Fibroblast of the conjunctiva (primary cell): ENCODE data around the gene STK11.

ENCODE experiments used
- DNase-seq: peaks from one replicate; pipeline ENCODE4 v3.0.0-alpha.2; 2010; ENCODE audit warnings: low read depth

The STK11 gene

GRCh38 chr19:1226522-1227303 is 21.1 kb downstream of the STK11 start:
- DNase-seq, result no peak

DNA sequence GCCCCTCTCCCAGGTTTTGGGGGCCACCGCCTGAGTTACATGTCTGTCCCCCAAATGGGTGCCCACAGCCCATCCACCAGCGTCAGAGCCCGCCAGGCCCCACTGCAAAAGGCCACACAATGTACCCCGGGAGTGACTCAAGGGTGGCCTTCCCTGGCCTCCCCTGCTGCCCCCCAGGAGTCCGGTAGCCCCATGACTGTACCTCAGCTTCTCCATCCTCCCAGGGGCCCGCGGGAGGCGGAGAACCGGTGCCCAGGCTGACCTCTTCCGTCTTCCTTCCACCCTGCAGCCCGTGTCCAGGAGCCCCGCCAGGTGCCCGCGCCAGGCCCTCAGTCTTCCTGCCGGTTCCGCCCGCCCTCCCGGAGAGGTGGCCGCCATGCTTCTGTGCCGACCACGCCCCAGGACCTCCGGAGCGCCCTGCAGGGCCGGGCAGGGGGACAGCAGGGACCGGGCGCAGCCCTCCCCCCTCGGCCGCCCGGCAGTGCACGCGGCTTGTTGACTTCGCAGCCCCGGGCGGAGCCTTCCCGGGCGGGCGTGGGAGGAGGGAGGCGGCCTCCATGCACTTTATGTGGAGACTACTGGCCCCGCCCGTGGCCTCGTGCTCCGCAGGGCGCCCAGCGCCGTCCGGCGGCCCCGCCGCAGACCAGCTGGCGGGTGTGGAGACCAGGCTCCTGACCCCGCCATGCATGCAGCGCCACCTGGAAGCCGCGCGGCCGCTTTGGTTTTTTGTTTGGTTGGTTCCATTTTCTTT is 21.9 kb downstream of the STK11 start:
- no peak for DNase-seq

- no peak for DNase-seq
Measured at GRCh38 chr19:1228161-1228957, 22.8 kb downstream of the STK11 start.

DNA sequence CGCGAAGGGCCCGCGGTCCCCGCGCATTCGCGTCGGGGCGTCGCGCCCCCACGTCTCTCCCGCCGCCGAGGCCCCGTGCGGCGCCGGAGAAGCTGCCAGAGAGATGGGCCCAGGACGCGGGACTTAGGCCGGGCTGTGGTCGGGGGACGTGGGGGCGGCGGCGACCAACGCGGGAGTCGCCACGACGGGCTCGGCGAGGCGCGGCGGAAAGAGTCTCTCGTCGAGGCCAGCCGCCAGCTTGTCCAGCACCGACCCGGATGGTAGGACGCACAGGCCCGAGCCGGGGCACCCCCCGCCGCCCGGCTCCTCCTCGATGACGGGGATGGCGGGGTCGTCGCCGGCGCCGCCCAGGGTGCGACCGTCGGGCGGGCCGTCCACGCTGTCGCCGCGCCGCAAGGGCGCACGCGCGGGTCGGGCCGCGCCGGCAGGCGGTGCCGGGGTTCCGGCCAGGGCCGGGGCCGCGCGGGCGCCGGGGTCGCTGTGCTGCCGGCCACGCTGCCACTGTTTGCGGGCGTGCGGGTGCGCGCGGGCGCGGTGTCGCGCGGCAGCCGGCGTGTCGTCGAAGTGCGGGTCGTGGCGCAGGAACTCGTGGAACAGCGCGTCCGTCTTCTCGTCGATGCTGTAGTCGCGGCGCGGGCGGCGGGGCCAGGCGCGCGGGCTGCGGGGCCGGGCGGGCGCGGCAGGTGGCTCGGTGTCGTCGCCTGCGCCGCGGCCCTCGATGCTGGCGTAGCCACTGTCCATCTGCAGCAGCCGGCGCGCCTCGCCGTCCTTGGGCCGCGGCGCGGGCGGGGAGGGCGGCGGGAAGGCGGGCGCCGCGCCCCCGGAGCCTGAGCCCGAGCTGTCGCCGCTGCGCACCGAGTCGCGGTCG is 23.7 kb downstream of the STK11 start:
- DNase-seq, result no peak

DNA sequence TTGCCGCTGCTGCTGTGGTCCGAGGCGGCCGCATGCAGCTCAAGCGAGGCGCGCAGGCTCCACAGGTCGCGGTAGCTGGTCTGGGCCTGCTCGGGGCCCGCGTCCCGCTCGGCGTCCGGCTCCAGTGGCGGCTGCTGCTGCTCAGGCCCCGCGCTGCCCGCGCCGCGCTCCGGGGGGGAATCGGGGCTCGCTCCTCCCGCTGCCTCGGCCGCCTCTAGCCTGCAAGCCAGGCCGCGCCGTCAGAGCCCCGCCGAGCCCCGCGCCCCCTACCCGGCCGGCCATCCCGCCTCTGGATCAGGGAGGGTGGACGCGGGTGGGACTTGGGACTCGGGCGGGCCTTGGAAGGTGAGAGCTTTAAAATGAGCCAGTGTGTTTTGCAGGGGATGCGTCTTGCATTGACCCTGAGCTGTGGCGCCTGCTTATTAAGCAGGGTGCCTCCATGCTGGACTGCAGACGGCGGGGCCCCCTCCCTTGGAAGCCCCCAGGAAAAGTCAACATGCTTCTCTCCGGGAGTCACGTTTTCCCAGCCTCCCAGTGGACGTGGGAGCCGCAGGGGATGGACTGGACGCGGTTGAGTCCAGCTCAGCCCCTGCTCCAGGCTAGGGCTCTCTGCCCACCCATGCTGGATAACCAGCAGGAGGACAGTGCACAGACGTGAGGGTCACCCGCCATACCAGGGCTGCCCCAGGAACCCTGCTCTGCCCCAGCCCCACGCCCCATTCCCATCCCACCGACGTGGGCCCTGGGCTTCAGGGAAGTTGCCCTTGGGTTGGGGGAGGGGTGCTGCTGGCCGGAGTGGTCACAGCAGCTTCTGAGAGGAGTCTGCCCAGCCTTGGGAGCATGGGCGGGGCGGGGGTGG is 24.6 kb downstream of the STK11 start:
- DNase-seq, result no peak

- DNase-seq, result no peak
Measured at GRCh38 chr19:1230783-1231489, 25.4 kb downstream of the STK11 start.

GRCh38 chr19:1231729-1232637 is 26.4 kb downstream of the STK11 start:
- no peak for DNase-seq

GRCh38 chr19:1232652-1233072 is 27.1 kb downstream of the STK11 start:
- no peak for DNase-seq

DNA sequence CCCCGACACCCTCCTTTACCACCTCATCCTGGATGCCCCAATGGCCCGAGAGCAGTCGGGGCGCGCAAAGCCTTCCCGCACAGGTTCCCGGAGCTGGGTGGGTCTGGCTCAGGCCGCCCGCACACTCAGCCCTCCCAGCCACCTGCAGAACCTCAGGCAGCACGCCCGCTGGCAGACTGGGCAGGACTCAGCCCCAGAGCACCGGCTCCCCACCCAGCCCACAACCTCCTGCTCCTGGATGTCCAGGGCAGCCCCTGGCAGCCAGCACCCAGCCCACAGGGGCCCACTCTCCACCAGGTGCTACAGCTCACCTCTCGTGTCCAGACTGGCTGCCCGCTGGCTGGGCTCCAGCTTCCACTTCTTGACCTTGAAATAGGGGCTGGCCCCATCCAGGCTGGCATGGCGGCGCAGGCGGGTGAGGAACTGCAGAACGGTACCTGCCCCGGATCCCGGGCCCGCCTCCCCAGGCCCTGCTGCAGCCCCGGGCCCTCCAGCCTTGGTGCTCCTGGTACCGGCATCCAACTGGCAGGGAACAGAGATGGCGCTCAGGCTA is 27.6 kb downstream of the STK11 start:
- no peak for DNase-seq

GRCh38 chr19:1234051-1234954 is 28.7 kb downstream of the STK11 start:
- no peak for DNase-seq

DNA sequence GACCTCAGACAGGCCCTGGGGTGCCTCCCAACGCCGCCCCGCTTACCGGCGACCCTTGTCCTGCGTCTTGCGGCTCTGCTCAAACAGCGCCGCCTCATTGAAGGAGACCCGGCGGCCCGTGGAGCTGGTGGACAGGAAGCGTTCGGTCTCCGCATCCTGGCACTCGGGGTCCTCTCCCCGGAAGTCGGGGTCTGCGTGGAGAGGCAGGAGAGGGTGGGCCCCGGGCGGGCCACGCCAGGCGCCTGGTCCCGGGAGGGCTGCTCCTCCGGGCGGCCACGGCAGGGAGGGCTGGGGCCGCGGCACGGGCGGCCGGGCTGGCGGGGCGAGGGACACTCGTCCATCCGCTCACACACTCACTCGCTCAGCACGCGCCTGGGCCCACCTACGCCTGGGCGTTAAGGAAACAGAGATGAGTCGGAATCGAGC is 29.4 kb downstream of the STK11 start:
- DNase-seq, result no peak

- no peak for DNase-seq
Measured at GRCh38 chr19:1235625-1236538, 30.3 kb downstream of the STK11 start.

DNA sequence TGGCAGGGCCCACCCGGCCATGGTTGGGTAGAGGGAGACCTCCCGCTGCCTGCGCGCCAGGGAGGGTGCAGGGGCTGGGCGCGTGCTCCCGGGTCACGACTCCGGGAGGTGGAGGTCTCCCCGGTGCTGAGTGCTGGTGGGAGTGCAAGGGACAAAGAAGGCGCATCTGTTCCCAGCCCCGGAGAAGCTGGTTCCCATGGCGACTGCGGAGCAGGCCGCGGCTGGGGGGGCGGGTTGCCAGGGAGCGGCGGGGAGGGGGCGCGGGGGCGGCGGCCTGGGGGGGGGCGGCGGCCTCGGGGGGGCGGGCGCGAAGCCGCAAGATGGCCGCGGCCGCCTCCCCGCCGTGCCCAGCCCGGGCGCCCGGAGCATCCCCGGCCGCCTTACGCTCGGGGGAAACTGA is 31.0 kb downstream of the STK11 start:
- no peak for DNase-seq

- DNase-seq, result no peak
Measured at GRCh38 chr19:1237027-1237659, 31.6 kb downstream of the STK11 start.

DNA sequence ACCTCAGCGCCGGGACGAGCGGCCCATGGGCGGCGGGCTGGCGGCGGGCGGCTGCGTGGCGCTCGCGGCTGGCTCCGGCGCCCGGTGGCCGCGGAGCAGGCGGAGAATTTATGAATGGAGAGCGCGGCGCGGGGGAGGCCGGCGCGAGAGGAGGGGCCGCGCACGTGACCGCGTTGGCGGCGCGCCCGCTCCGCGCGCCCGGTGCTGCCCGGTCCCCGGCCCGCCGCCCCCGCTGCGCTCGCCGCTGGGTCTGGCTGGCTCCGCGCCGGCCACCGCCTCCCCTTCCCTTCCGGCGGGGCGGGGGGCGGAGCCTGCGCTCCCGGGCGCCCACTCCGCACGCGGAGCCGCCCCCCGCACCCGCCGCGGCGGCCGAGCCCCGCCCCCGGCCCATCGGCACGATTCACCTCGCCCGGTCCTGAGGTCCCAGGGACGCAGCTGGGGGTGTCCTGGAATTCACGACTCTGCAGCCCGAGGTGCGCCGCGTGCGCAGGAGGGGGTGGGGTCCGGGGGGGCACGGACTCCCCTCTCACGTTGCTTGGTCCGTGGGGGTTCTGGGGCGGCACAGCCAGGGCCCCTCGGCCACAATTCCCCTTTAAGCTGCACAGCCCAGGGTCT is 32.3 kb downstream of the STK11 start, which contains the start of gene CBARP:
CBARP (minus strand) TSS at position 252 of the 615 bp plus-strand sequence. CDS start 1,905 bp downstream, outside the sequence.
- DNase-seq, result no peak
